GM19438 (cell line): ENCODE measurements around the gene LHFPL3.

Experiments
- ATAC-seq: cut with Tn5 transposase; IDR thresholded peaks from one replicate; pipeline ENCODE4 v1.9.1; 2021; ENCODE audit warnings: low read depth; ENCODE audit not compliant: unreplicated experiment

The LHFPL3 gene

GRCh38 chr7:104367926-104368325 is 39.5 kb downstream of the LHFPL3 start:
- no peak for ATAC-seq

- ATAC-seq = no peak
Observed at GRCh38 chr7:104371216-104371979, 43.0 kb downstream of the LHFPL3 start.

- no peak for ATAC-seq
Observed at GRCh38 chr7:104371980-104372357, 43.6 kb downstream of the LHFPL3 start.

- ATAC-seq = no peak
Observed at GRCh38 chr7:104382616-104383015, 54.2 kb downstream of the LHFPL3 start.

GRCh38 chr7:104386943-104387342 is 58.5 kb downstream of the LHFPL3 start:
- no peak for ATAC-seq

GRCh38 chr7:104388222-104388621 is 59.8 kb downstream of the LHFPL3 start:
- no peak for ATAC-seq

- ATAC-seq = no peak
Observed at GRCh38 chr7:104395162-104395561, 66.8 kb downstream of the LHFPL3 start.

GRCh38 chr7:104397442-104397841 is 69.0 kb downstream of the LHFPL3 start:
- no peak for ATAC-seq

GRCh38 chr7:104408371-104408770 is 80.0 kb downstream of the LHFPL3 start:
- no peak for ATAC-seq

- no peak for ATAC-seq
Observed at GRCh38 chr7:104410742-104411141, 82.3 kb downstream of the LHFPL3 start.

GRCh38 chr7:104412911-104413310 is 84.5 kb downstream of the LHFPL3 start:
- ATAC-seq = no peak

GRCh38 chr7:104414216-104414615 is 85.8 kb downstream of the LHFPL3 start:
- ATAC-seq = no peak

- no peak for ATAC-seq
Observed at GRCh38 chr7:104415700-104416099, 87.3 kb downstream of the LHFPL3 start.

- ATAC-seq = no peak
Observed at GRCh38 chr7:104416866-104417393, 88.5 kb downstream of the LHFPL3 start.

- ATAC-seq = no peak
Observed at GRCh38 chr7:104431930-104432329, 103.5 kb downstream of the LHFPL3 start.

- ATAC-seq = no peak
Observed at GRCh38 chr7:104434129-104434528, 105.7 kb downstream of the LHFPL3 start.

- no peak for ATAC-seq
Observed at GRCh38 chr7:104442481-104442880, 114.1 kb downstream of the LHFPL3 start.

- no peak for ATAC-seq
Observed at GRCh38 chr7:104444017-104444416, 115.6 kb downstream of the LHFPL3 start.

- ATAC-seq = no peak
Observed at GRCh38 chr7:104445393-104445792, 117.0 kb downstream of the LHFPL3 start.

- no peak for ATAC-seq
Observed at GRCh38 chr7:104450861-104451260, 122.5 kb downstream of the LHFPL3 start.

- no peak for ATAC-seq
Observed at GRCh38 chr7:104453190-104453589, 124.8 kb downstream of the LHFPL3 start.

GRCh38 chr7:104458875-104459274 is 130.5 kb downstream of the LHFPL3 start:
- no peak for ATAC-seq
